ENCODE results near the gene FAM168B.

FAM168B gene

GRCh38 chr2:131054488-131054887 is 38.8 kb downstream of the FAM168B start:
- DNase-seq = no peak

- no peak for DNase-seq
Measured at GRCh38 chr2:131052741-131053263, 40.5 kb downstream of the FAM168B start.

GRCh38 chr2:131050896-131051295 is 42.4 kb downstream of the FAM168B start:
- DNase-seq = no peak

- DNase-seq = no peak
Measured at GRCh38 chr2:131049150-131049718, 44.0 kb downstream of the FAM168B start.

- no peak for DNase-seq
Measured at GRCh38 chr2:131048641-131049040, 44.6 kb downstream of the FAM168B start.

- DNase-seq = no peak
Measured at GRCh38 chr2:131047920-131048560, 45.2 kb downstream of the FAM168B start.

- no peak for DNase-seq
Measured at GRCh38 chr2:131046918-131047652, 46.2 kb downstream of the FAM168B start.

- no peak for DNase-seq
Measured at GRCh38 chr2:131046028-131046917, 47.0 kb downstream of the FAM168B start.

- DNase-seq = no peak
Measured at GRCh38 chr2:131045286-131046027, 47.8 kb downstream of the FAM168B start.

- DNase-seq = no peak
Measured at GRCh38 chr2:131044757-131045150, 48.5 kb downstream of the FAM168B start.

GRCh38 chr2:131044075-131044756 is 49.0 kb downstream of the FAM168B start:
- DNase-seq = no peak

- DNase-seq = no peak
Measured at GRCh38 chr2:131043199-131044074, 49.8 kb downstream of the FAM168B start.

- no peak for DNase-seq
Measured at GRCh38 chr2:131042148-131042775, 51.0 kb downstream of the FAM168B start.

GRCh38 chr2:131041402-131042147 is 51.7 kb downstream of the FAM168B start:
- DNase-seq = no peak

- DNase-seq = peak; percentile 77
Measured at GRCh38 chr2:131040661-131041401, 52.4 kb downstream of the FAM168B start.

GRCh38 chr2:131039908-131040660 is 53.2 kb downstream of the FAM168B start:
- no peak for DNase-seq

GRCh38 chr2:131039535-131039907 is 53.7 kb downstream of the FAM168B start:
- no peak for DNase-seq

GRCh38 chr2:131039101-131039440 is 54.2 kb downstream of the FAM168B start:
- DNase-seq = no peak
